ENCODE data around the gene FBN2.
"Not testable (repeated sequence)": the region's sequence is repeated elsewhere in the genome, so short reads cannot be mapped to it uniquely, and the experiment has no call there.

FBN2 gene

DNA sequence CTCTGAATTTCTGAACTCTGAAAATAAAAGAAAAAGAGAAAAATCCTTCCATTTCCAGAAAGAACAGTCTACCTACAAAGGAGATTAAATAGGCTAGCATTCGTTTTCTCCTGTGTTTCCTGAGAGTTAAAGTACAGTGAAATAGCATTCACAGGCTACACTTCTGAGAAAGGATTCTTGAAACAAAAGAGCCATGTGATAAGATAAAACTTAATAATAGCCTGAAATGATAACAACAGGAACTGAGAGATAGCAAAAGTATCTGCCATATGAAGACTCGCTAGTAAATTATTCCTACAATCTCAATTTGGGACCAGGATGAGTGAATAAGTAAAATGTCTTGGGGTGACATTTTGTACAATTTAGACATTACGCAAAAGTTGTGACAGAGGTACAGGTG, 62.4 kb downstream of the FBN2 start:
- no peak for DNase-seq

DNA sequence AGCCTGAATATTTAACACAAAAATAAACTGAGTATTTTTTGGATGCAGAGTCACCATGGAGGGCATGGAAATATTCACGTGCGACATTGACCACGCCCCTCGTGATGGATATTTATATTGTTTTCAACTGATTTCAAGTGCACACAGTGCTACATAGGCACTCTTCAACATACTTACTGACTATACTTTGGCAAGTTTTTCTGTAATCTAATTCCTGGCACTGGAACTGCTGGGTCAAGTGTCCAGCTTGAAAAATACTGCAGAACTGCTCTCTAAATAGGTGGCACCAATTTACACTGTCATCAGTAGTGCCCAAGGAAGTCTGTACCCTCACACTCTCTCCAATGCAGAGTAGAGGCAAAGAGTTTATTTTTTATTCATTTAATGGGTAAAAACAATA, 65.1 kb downstream of the FBN2 start:
- DNase-seq = no peak

DNA sequence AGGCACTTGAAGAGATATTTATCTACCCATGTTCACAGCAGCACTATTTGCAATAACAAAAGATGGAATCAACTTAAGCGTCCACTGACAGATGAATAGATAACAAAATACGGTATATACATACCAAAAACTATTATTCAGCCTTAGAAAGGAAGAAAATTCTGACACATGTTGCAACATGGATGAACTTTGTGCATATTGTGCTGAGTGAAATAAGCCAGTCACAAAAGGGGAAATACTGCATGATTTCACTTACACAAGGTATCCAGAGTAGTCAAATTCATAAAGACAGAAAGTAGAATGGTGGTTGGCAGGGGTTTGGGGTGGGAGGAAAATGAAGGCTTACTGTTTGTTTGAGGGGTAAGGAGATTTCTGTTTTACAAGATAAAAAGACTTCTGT, 66.0 kb downstream of the FBN2 start:
- DNase-seq = no peak

DNA sequence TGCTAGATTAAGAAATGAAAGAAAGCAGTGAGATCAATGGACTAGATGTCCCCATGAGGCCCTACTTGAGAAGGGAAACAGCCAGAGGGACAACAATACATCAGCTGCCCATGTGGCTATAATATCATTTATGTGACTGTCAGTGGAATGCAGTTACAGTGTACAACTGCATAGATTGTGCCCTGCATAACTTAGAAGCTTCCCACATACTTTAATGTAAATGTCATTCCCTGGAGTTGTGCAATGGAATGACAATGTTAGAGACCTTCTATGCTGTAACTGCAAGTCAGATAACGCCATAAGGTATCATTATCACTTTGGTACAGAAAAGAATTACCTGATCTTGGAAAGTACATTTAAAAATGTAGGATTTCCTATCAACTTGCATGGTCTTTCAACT, 67.4 kb downstream of the FBN2 start:
- DNase-seq = no peak

DNA sequence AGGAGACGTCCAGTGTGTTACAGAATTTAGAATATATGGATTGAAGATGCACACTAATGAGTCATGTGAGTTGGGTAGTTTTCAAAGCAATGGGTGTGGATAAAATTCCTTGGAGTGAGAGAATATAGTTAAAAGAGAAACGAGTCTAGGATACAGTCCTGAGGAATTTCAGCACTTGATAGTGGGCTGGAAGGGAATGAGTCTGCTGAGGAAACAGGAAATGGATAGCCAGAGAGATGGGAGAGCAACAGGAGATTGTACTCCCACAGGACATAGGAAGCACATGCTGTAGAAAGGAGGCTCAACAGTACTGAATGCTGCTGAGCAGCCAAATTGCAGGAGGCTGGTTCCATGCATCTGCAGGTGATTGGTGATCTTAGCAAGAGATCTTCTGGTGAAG, 68.1 kb downstream of the FBN2 start:
- DNase-seq = no peak

DNA sequence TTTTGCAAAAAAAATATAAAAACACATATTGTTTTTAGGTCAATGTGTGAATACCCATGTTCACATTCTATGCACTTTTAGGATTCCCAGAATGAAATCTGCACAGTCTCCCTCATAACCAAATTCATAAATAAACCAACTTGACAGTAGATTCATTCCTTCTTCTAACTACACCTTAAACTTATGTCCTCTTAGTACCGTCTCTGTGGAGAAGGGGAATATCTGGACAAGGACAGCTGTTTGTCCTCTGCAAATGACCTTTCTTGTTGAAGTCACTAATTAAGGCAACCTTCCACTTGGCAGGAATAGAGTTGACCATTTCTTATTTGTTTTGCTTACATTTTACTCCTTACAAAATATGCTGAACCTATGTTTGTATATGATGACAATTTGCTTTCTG, 71.1 kb downstream of the FBN2 start:
- no peak for DNase-seq

DNA sequence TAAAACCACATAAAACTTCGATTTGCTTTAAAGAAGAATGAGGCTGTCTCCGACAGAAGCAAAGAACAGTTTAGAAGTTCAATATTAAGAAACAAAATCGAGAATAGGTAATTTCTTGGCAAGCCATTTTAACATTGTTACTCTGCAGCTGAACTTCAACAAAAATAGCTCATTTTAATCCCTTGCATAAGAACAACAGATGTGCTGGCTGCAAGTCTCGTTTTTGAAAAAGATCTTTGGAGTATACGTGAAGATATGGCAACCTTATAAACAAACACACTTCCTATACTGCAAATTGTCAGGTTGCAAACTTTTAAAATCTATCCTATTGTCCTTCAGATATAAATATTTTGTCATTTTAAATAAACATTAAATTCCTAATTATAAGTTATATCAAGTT, 71.5 kb downstream of the FBN2 start:
- DNase-seq = no peak

DNA sequence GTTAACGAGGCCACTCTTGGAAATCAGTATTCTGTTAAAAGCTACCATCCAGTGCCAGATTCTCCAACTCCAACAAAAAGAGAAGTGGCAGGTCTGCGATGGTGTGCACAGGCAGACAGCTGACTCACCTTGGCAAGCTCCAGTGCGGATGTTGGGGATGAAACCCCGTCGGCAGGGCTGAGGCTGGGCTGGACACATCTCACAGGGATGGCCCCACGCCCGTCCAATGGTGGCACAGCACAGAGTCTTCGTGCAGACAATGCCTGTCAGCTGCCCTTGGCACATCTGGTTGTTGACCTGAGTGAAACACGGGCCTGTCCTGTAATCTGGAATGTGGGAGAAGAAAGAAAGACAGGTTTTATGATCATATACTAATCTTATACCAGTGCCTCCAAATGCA, 73.4 kb downstream of the FBN2 start:
- no peak for DNase-seq

DNA sequence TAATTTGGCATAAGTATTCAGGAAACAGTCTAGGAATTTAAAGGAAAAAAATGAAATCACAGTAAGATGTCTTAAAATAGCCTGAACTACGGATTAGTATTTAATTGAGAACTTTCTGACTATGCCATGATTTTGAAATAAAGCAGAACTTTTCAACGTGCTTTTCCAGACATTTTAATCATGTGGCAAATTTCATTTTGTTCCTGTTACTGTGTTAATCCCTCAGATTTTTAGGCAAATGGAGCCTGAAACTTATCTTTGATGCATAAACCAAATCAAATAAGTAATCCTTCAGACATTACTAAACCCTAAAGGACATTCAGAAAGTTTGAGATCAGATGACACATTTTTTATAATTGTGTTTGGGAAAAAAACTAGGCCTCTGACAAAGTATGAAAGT, 75.7 kb downstream of the FBN2 start:
- DNase-seq = no peak

DNA sequence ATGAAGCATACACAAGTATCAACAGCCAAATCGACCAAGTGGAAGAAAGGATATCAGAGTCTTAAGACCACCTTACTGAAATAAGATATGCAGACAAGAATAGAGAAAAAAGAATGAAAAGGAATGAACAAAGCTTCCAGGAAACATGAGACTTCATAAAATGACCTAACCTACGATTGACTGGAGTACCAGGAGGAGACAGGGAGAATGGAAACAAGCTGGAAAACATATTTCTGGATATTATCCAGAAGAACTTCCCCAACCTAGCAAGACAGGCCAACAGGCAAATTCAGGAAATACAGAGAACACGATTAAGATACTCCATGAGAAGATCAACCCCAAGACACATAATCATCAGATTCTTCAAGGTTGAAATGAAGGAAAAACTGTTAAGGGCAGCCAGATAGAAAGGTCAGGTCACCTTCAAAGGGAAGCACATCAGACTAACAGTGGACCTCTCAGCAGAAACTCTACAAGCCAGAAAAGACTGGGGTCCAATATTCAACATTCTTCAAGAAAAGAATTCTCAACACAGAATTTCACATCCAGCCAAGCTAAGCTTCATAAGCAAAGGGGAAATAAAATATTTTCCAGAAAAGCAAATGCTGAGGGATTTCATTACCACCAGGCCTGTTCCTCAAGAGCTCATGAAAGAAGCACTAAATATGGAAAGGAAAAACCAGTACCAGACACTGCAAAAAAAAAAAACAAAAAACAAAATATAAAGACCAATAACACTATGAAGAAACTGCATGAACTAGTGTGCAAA, 80.7 kb downstream of the FBN2 start:
- not testable (repeated sequence) for DNase-seq

DNA sequence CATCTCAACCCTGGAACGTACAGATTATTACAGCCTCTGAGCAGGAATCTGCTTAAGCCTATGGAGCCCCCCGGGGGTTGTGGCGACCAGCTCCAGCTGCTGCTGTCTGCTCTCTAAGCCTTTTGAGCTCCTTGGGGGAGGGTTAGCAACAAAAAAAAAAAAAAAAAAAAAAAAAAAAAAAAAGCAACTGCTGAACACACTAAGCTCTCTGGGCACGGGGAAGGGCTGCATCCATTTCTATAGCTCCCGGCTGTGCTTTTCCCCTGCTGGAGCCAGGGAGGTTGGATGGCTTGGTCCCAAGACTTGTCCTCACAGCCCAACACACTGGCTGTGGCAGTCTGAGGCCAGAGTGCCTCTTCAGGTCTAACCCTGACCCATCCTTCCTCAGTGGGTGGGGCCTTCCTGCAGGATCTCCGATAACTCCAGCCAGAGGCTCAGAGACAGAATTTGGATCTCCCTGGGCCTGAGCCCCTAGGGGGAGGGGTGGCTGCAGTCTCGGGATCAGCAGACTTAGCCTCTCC, 82.1 kb downstream of the FBN2 start:
- no peak for DNase-seq

DNA sequence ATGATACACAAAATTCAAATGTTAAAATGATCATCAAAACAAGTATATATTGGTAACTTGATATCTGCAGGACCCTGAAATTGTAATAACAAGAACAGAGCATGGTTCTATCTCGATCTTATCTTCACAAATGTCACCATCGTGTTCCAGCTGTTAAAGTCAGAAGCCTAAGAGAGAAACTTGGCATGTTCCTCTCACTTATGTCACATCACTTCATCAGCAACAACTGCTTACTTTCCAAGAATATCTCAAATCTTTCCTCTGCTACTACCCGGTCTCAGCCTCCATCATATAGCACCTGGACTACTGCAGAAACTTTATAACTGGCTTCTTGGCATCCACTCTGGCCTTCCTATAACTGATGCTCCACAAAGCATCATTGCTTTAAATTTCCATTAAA, 84.9 kb downstream of the FBN2 start:
- DNase-seq = no peak

DNA sequence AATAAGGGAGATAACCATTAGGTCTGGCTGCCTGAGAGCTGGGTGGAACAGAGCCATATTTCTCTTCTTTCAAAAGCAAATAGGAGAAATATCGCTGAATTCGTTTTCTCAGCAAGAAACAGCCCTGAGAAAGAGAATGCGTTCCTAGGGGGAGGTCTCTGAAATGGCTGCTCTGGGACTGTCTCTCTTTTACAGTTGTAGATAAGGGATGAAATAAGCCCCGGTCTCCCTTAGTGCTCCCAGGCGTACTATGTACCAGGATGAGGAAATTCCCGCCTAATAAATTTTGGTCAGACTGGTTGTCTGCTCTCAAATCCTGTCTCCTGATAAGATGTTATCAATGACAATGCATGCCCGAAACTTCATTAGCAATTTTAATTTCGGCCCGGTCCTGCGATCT, 90.8 kb downstream of the FBN2 start:
- DNase-seq = not testable (repeated sequence)

DNA sequence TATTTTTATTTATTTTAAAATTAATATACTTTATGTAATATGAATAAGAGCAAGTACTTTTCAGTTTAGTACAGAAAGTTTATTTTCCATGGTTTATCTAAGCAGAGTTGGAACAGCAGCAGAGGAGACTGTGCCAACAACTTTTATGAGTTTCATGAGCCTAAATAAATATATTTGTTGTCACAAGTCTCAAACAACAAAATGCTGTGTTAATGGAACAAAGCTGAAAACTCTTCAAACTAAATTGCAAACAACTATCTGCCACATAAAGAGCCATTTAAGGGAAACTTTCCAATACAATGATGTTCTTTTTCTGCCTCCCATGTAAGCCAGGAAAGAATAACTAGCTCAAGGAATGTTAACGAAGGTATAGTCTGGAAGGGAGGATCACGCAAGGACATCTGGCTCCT, 96.1 kb downstream of the FBN2 start:
- DNase-seq = no peak

DNA sequence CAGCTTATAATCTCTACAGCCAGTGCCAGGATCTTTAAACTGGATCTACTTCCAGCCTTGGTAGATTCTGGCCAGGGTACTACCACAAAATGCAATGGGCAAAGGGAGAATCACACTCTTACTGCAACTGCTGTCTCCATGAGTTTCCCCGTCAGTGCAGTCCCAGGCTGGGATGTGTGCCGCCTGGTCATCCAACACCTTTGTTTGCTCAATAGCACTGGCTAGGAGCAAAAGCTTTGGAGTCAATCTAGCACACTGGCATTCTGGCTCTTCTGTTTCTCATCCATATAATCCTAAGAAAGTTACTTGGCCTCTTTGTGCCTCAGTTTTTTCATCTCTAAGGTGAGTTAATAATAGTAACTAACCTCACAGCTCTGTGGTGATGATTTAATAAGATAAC, 96.9 kb downstream of the FBN2 start:
- DNase-seq = no peak

DNA sequence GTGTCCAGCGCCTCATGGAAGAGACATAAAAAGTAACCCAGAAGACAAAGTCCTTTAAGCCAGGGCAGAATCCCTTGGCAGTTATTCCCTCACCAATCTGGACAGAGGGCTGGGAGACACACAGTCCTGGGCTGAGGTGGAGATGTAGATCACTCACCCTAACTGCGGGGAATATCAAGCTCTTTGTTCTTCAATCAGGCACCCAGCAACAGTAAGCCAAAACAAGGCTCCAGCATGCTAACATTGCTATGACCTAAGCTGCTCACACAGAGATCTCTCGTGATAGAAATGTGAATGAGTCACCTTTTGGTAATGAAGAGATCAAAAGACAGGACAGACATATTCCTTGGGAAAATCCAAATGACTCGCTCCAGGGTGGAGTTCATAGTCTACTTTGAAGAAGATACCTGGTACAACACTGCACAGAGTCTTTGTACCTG, 101.3 kb downstream of the FBN2 start:
- no peak for DNase-seq

DNA sequence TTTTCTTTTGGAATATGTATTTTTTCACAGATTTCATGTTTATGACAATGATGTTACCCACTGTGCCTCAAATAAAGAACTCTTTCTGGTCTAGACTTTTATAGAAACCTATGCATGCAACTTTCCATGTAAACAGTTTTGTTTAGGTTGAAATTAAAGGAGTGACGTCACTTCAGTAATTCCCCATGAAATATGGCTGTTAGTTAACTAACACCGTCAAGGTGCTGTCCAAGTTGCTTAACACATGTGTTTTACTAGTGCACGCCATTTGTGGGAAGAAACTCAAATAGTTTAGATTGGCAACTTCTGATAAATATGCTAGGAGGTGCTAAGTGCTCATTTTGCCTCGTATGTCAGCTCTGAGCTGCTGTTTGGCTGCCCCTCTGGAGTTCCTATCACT, 102.2 kb downstream of the FBN2 start:
- no peak for DNase-seq

DNA sequence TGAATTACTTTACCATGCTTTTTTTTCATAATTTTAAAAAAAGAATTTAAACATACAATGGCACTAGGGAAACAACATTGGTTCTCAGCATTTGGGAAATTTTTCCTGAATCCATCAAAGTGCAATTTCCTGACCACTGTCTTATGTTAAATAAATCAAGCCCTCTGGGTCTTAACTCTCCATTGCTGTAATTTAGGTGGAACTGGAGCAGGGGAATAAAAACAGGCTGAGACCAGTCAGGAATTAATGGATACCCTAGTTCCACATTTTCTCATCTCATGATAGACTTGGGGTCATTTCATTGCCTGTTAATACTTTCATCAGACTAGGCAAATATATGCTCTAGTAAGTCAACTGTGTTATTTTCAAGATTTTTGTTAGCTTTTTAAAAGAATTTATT, 103.1 kb downstream of the FBN2 start:
- no peak for DNase-seq

DNA sequence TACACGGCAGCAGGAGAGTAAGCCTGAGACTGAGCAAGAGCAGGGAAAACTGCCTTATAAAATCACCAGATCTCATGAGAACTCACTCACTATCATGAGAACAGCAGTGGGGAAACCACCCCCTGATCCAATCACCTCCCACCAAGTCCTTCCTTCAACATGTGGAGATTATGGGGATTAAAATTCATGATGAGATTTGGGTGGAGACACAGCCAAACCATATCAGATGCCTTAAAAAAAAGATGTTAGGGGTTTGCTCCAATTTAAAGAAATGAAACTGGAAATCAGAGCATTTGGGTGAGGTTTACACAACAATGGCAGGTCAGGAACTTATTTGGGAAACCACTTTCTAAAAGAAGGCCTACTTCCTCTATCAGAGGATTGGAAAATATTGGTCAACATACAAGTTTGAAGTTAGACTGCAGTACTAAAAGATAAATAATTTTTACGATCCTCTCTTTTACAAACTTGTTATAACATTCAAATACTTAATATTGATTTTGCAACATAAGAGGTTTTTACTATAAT, 105.1 kb downstream of the FBN2 start:
- DNase-seq = no peak

DNA sequence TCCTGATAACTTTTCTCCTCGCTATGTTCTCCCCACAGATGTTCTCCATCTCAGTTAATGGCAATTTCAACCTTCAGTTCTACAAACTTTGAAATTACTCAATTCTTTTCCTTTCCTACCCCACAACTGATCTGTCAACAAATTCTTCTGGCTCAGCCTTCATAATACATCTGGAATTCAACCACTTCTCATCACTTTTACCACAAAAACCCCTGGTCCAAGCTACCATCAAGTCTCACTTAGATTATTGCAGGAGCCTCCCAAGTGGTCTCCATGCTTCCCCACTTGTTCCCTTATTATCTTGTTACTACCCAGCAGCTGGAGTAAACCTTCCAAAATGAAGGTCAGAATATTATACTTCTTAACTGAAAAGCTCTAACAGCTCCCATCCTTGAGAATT, 110.1 kb downstream of the FBN2 start:
- no peak for DNase-seq

DNA sequence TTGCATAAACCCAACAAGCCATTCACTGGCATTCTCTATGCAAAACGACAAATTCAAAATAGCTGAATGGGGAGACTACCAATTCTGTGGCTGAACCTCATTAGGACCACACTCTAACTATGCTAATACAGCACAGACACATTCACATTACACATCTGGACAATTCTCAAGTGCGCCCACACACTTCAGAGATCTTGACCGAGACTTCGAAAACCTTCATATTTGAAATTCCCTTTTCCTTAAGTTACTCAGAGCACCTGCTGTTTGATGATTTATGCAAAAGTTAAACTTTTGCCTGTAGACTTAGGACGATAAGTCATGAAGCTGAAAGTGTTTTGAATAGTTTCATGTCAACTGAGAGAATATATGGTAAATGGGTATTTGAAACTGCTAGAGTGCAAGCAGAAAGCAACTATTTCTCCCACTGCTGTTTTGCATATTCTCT, 111.9 kb downstream of the FBN2 start:
- no peak for DNase-seq

DNA sequence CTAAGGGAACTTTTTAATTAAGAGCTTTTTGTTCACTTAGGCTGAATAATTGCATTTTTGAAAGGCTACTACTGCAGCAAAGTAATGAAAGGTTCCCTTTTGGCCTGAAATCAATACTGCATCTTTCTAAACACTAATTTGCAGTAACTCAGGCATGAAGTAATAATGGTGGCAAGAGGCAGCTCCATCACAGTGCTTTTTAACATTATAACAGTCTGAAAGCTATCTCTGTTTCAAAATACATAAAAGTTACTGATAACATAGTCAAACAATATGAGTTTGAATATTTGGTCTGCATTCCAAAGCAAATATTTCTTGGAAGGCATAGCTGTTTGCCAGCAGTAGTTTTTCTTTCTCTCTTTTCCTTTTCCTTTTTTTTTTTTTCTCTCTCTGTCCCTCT, 113.4 kb downstream of the FBN2 start:
- DNase-seq = no peak

DNA sequence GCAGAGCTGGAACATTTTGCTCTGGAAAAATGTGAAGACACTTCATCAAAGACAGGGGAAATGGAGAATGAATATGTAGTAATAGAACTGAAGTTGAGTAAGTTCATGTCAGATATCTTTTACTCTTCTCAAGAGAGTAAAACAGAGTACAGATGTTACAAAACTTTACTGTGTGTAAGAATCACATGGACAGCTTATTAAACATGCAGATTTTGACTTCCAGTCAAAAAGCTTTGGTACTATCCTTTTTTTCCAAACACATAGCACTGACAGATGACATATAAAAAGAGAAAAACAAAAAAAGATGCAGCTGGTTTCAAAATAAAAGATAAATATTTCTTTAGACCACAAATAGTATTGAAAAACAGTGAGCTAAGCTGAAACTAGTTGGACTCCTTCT, 115.4 kb downstream of the FBN2 start:
- no peak for DNase-seq

DNA sequence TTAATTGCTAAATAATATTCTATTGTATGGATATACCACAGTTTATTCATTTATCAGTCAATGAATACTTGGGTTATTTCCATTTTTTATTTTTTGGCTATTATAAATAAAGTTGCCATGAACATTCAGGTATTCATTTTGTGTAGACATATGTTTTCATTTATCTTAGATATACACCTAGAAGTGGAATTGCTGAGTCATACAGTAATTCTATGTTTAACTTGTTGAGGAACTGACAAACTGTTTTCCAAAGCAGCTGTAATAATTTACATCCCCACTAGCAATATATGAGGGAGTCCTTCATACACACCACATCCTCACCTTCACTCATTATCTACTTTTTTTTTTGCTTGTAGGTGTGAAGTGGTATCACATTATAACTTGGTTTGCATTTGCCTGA, 123.6 kb downstream of the FBN2 start:
- no peak for DNase-seq

DNA sequence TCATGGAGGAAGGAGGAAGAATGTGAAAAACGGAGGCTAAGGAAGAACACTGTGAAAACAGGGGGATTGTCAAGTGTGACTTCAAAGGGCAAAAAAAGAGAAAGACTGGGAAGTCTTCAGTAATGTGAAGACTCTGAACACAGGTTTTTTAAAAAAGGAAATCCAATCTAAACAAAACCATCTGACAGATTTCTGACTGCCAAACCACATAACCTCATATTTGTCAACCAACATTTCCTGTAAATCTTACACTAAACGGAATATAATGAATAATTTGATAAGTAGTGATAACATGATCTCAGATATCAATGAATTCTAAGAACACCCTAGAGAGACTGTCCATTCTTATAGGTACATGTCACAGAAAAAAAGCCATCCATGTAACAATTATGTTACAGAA, 124.7 kb downstream of the FBN2 start:
- no peak for DNase-seq
